NB4 (cell line): ENCODE data around the gene CDK5.

Experiments
- CTCF ChIP-seq: IDR thresholded peaks from one replicate; pipeline ENCODE4 v1.5.1; 2012; ENCODE audit warnings: low read depth, low read length
- MAX ChIP-seq: IDR thresholded peaks from 2 replicates; pipeline ENCODE4 v1.6.1; 2011; ENCODE audit warnings: low read depth, low read length
- POLR2A ChIP-seq: IDR thresholded peaks from 2 replicates; pipeline ENCODE4 v1.6.1; 2011; ENCODE audit warnings: mild to moderate bottlenecking; ENCODE audit not compliant: insufficient read length; ENCODE audit errors: extremely low read depth

DNA sequence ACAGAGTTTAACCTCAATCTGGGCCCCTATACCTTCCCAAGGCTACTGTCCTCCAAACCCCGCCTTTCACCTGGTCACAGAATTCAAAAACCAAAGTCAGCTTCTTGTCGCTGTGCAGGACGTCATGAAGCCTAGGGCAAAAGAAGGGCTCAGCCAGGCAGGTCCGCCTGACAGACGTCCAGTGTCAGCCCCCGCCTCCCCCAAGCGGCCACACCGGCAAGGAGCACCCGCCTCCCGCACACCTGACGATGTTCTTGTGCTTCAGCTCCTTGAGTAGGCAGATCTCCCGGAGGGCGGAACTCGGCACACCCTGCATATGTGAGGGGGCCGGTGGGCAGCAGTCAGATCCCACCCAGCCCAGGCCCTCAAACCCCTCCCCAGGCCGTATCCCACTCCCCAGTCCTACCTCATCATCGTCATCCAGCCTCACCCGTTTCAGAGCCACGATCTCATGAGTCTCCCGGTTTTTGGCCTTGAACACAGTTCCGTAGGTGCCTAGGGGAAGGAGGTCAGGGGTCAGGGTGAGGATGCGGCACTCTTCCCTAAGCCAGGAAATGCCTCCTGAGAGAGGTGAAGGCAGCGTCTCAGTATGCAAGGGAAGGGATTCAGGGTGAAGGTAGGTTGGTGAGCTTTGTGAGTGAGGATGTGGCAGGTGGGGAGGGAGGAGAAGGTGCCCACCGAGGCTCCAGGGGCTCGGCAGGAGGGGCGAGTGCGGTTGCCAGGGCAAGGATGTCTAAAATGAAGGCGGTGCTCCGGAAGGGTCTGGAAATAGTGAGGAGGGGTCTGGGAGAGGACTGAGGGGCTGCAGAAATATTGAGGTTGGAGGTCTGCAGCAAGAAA, 811 bp downstream of the CDK5 start:
- TF ChIP-seq CTCF: no peak
- TF ChIP-seq POLR2A: no peak
- no peak for TF ChIP-seq MAX
